ENCODE measurements around the gene INO80E.

INO80E gene

DNA sequence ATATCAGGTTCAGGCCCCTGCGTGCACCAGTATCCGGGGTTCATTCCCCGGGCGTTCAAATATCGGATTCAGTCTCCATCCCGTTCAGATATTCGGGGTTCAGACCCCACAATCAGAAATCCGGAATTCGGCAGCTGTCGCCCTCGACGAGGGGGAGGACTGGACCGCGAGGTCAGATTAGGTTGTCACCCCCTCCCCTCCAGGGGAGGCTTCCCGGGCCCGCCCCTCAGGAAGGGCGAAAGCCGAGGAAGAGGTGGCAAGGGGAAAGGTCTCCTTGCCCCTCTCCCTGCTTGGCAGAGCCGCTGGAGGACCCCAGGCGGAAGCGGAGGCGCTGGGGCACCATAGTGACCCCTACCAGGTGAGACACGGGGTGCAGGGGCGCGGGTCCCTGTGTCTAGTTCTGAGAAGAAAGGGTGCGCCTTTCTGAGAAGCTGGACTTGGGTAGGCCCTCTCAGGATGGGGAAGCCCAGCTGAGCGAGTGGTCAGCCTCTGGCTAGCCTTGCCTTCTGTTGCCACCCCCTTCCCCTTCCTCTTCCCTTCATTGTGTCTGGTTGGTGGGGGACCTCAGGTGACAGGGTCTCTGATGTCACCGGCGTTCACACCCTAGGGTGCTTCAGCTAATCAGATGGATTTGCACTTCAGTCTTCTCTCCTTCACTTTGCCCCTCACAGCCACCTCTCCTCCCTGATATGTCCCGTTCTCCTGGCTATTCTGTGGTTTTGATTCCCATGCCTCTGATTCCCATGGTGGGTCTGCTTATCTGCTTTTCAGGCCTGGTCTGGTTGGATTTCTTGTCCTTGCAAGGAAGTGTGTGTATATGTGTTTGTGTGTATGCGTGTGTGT, 21.5 kb upstream of the INO80E start:
- H3K36me3 ChIP-seq (ENCODE audit: insufficient read depth, low read length): peaks cover 16% of the 10 kb centered on the region; the same call in 1 of the 2 replicates
- H3K27me3 ChIP-seq (ENCODE audit: insufficient read depth, low read length, poor library complexity, severe bottlenecking): no peaks in the 10 kb centered on the region
- peak overlapping the region; percentile 86 for H3K4me2 ChIP-seq (ENCODE audit: low read depth, low read length, poor library complexity, severe bottlenecking)
- peak overlapping the region; percentile 96 for H3K9ac ChIP-seq (ENCODE audit: low read depth, low read length, poor library complexity, severe bottlenecking)
- peak overlapping the region; percentile 76 for H2AFZ ChIP-seq (ENCODE audit: low read length)
- H3K9me2 ChIP-seq (replicated peaks; ENCODE audit: low read depth, low read length): no peaks in the 10 kb centered on the region
- H3K4me3 ChIP-seq (ENCODE audit: low read length, poor library complexity, severe bottlenecking): peak overlapping the region; percentile 97
- peaks cover 48% of the 10 kb centered on the region for H4K20me1 ChIP-seq (ENCODE audit: insufficient read depth, low read length, poor library complexity, severe bottlenecking)
- no peaks in the 10 kb centered on the region for H3K9me3 ChIP-seq (ENCODE audit: insufficient read depth, low read depth, low read length)
- H3F3A ChIP-seq (ENCODE audit: low read depth): no peaks in the 10 kb centered on the region; the same call in 1 of the 2 replicates
- peaks cover 52% of the 10 kb centered on the region for H3K79me2 ChIP-seq (ENCODE audit: insufficient read depth, low read length)
- no peak for TF ChIP-seq EZH2phosphoT487 (IDR thresholded peaks at IDR 0.05; ENCODE audit: borderline replicate concordance)
- TF ChIP-seq, protein P1, sequence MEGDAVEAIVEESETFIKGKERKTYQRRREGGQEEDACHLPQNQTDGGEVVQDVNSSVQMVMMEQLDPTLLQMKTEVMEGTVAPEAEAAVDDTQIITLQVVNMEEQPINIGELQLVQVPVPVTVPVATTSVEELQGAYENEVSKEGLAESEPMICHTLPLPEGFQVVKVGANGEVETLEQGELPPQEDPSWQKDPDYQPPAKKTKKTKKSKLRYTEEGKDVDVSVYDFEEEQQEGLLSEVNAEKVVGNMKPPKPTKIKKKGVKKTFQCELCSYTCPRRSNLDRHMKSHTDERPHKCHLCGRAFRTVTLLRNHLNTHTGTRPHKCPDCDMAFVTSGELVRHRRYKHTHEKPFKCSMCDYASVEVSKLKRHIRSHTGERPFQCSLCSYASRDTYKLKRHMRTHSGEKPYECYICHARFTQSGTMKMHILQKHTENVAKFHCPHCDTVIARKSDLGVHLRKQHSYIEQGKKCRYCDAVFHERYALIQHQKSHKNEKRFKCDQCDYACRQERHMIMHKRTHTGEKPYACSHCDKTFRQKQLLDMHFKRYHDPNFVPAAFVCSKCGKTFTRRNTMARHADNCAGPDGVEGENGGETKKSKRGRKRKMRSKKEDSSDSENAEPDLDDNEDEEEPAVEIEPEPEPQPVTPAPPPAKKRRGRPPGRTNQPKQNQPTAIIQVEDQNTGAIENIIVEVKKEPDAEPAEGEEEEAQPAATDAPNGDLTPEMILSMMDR (conservative IDR thresholded peaks at IDR 0.05; ENCODE audit: low read length): no peak; the same call in 1 of the 2 replicates
- H3K4me1 ChIP-seq (ENCODE audit: insufficient read depth, low read length, poor library complexity, severe bottlenecking): peaks cover 42% of the 10 kb centered on the region

DNA sequence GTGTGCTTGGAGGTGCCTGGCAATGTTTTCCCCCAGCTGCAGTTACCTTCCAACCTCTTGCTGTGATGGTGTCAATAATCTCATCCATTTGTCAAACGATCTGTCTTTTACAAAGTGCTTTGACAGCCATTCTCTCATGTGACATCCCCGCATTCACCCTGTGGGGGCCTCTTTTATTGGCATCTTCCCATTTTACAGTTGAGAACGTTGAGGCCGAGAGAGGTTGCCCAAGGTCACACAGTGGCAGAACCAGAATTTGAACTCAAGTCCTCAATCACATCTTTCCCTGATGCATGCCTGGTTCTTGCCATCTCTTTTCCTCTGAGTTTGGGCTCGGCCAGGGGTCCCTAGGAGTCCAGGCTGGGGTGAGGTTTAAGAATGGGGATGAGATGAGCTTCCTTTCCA, 20.9 kb upstream of the INO80E start:
- H3K36me3 ChIP-seq (ENCODE audit: insufficient read depth, low read length): peaks cover 23% of the 10 kb centered on the region; the same call in 1 of the 2 replicates
- H3K9ac ChIP-seq (ENCODE audit: low read depth, low read length, poor library complexity, severe bottlenecking): peak overlapping the region; percentile 96
- no peak for TF ChIP-seq EZH2phosphoT487 (IDR thresholded peaks at IDR 0.05; ENCODE audit: borderline replicate concordance)
- TF ChIP-seq, protein P1 (conservative IDR thresholded peaks at IDR 0.05; ENCODE audit: low read length): no peak

DNA sequence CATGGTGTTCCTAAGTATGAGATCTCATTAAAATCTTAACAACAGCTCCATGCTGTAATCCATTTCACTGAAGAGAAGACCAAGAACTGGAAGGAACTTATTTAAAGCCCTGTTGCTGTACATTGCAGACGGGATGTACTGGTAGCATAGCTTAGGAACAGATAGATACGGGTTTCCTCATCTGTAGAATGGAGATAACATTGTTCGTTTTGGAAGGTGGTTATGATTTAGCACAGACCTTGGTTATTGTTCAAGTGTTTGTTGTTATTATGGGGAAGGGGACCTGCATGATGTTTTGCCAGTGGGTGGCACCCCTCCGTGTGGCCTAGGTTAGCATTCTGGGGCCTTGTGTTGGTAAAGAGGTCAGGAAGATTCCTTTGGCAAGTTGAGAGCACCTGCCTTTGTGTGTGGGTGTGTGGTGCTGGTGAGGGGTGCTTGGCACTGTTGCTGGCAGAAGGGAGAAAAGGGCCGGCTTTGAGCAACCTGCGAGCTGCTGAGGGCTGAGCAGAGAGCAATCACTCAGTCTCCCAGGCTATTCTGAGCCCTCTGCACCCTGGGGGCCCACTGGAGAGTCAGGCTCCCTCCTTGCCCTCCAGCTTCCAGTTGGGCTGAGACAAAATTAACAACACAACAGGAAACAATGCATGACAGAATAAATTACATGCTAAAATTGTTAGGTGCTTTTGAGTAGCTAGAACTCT, 20.1 kb upstream of the INO80E start:
- Histone ChIP-seq H3F3A (ENCODE audit: low read depth) (no peaks in the 10 kb centered on the region; the same call in 1 of the 2 replicates), H3K9me3 (ENCODE audit: insufficient read depth, low read depth, low read length) (no peaks in the 10 kb centered on the region), H3K4me2 (ENCODE audit: low read depth, low read length, poor library complexity, severe bottlenecking) (peak overlapping the region; percentile 86), H3K36me3 (ENCODE audit: insufficient read depth, low read length) (peaks cover 31% of the 10 kb centered on the region), H3K9ac (ENCODE audit: low read depth, low read length, poor library complexity, severe bottlenecking) (peak overlapping the region; percentile 96), H3K4me1 (ENCODE audit: insufficient read depth, low read length, poor library complexity, severe bottlenecking) (peaks cover 42% of the 10 kb centered on the region), H2AFZ (ENCODE audit: low read length) (no peak overlapping the region), H3K27me3 (ENCODE audit: insufficient read depth, low read length, poor library complexity, severe bottlenecking) (no peaks in the 10 kb centered on the region), H3K4me3 (ENCODE audit: low read length, poor library complexity, severe bottlenecking) (peak overlapping the region; percentile 97), H4K20me1 (ENCODE audit: insufficient read depth, low read length, poor library complexity, severe bottlenecking) (peaks cover 48% of the 10 kb centered on the region), H3K79me2 (ENCODE audit: insufficient read depth, low read length) (peaks cover 52% of the 10 kb centered on the region), H3K9me2 (replicated peaks; ENCODE audit: low read depth, low read length) (no peaks in the 10 kb centered on the region)
- no peak for TF ChIP-seq EZH2phosphoT487 (IDR thresholded peaks at IDR 0.05; ENCODE audit: borderline replicate concordance)
- TF ChIP-seq, protein P1 (conservative IDR thresholded peaks at IDR 0.05; ENCODE audit: low read length): 0 out of 2 replicates have a peak, but pooled peaks have one; percentile 15

More for the DNA sequence above, 20.9 kb upstream of the INO80E start:
- Histone ChIP-seq H3K4me1 (ENCODE audit: insufficient read depth, low read length, poor library complexity, severe bottlenecking) (peaks cover 42% of the 10 kb centered on the region), H3F3A (ENCODE audit: low read depth) (no peaks in the 10 kb centered on the region; the same call in 1 of the 2 replicates), H2AFZ (ENCODE audit: low read length) (no peak overlapping the region), H3K4me2 (ENCODE audit: low read depth, low read length, poor library complexity, severe bottlenecking) (peak overlapping the region; percentile 86), H3K9me3 (ENCODE audit: insufficient read depth, low read depth, low read length) (no peaks in the 10 kb centered on the region), H3K79me2 (ENCODE audit: insufficient read depth, low read length) (peaks cover 52% of the 10 kb centered on the region), H4K20me1 (ENCODE audit: insufficient read depth, low read length, poor library complexity, severe bottlenecking) (peaks cover 48% of the 10 kb centered on the region), H3K4me3 (ENCODE audit: low read length, poor library complexity, severe bottlenecking) (peak overlapping the region; percentile 97), H3K9me2 (replicated peaks; ENCODE audit: low read depth, low read length) (no peaks in the 10 kb centered on the region), H3K27me3 (ENCODE audit: insufficient read depth, low read length, poor library complexity, severe bottlenecking) (no peaks in the 10 kb centered on the region)

Data from Loucy (cell line).